ENCODE data around the gene PHAX.

The PHAX gene, protein sequence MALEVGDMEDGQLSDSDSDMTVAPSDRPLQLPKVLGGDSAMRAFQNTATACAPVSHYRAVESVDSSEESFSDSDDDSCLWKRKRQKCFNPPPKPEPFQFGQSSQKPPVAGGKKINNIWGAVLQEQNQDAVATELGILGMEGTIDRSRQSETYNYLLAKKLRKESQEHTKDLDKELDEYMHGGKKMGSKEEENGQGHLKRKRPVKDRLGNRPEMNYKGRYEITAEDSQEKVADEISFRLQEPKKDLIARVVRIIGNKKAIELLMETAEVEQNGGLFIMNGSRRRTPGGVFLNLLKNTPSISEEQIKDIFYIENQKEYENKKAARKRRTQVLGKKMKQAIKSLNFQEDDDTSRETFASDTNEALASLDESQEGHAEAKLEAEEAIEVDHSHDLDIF

DNA sequence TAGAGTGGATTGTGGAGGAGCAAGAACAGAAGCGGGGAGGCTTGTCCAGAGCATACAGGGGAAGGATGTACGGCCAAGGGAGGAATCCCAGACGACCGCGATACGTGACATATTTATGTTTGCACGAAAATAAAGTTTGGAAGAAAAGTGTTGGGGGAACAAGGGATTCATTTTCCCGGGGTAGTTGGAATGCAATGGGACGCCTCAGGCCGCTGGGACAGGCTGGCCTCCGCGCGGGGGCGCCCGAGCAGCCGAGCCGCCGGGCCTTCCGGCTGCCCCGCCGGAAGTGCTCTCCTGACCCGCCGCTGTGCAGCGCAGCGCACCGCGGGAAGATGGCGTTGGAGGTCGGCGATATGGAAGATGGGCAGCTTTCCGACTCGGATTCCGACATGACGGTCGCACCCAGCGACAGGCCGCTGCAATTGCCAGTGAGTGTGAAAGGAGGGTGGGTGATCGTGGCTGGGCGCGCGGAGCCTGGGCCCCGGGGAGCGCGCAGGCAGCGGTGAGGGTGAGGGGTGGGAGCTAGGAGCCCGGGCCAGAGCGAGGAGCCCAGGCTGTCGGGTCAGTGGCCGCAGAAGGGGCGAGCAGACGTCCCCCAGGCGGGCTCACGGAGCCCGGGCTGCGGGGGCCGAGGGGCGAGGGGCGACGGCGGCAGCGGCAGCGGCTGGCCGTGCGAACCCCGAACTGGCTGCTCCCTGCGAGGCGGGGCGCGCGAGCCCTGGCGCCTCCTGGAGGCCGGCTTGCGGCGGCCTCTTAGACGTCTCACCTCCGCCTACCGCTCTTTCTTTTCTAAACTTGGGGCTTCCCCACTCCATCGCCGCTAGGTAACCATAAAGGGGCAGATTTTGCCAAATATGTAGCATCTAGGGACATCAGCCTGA, at the start of gene PHAX:
PHAX (plus strand) TSS at position 317 of the 881 bp plus-strand sequence; CDS start at position 333, 16 bp downstream.
- TF ChIP-seq FOXM1 (IDR thresholded peaks at IDR 0.05; ENCODE audit: borderline replicate concordance, low read depth) (no peak), EP300 (IDR thresholded peaks at IDR 0.05; ENCODE audit: borderline replicate concordance) (peak; percentile 24; the same call in 1 of the 2 replicates), RAD21 (IDR thresholded peaks at IDR 0.05; ENCODE audit: low read depth) (peak; percentile 12; the same call in 1 of the 2 replicates), TAF1 (IDR thresholded peaks at IDR 0.05; ENCODE audit: low read depth) (peak; percentile 87), EGR1 (IDR thresholded peaks at IDR 0.05) (peak; percentile 33), MAX (IDR thresholded peaks at IDR 0.05) (peak; percentile 44), TCF12 (IDR thresholded peaks at IDR 0.05; ENCODE audit: low read depth) (peak; percentile 21; the same call in 1 of the 2 replicates), TEAD4 (IDR thresholded peaks at IDR 0.05) (no peak), YY1 (IDR thresholded peaks at IDR 0.05; ENCODE audit: low read depth) (peak; percentile 97)
- TF ChIP-seq, protein P1, sequence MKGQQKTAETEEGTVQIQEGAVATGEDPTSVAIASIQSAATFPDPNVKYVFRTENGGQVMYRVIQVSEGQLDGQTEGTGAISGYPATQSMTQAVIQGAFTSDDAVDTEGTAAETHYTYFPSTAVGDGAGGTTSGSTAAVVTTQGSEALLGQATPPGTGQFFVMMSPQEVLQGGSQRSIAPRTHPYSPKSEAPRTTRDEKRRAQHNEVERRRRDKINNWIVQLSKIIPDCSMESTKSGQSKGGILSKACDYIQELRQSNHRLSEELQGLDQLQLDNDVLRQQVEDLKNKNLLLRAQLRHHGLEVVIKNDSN (IDR thresholded peaks at IDR 0.05): no peak

DNA sequence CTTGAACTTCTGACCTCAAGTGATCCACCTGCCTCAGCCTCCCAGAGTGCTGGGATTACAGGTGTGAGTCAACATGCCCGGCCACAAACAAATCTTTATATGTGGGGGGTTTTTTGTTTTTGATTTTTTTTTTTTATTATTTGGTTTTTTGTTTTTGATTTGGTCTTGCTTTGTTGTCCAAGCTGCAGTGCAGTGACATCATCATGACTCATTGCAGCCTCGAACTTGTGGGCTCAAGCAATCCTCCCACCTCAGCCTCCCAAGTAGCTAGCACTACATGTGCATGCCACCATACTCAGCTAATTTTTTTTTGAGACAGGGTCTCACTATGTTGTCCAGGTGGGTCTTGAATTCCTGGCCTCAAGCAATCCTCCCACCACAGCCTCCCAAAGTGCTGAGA, 48.1 kb upstream of the PHAX start:
- TF ChIP-seq CEBPB (IDR thresholded peaks at IDR 0.05) (no peak), TAF1 (IDR thresholded peaks at IDR 0.05; ENCODE audit: low read depth) (no peak), ZBTB7A (IDR thresholded peaks at IDR 0.05; ENCODE audit: low read depth) (no peak), TEAD4 (IDR thresholded peaks at IDR 0.05) (no peak), EP300 (IDR thresholded peaks at IDR 0.05; ENCODE audit: borderline replicate concordance) (no peak), MAX (IDR thresholded peaks at IDR 0.05) (no peak), TCF12 (IDR thresholded peaks at IDR 0.05; ENCODE audit: low read depth) (no peak), RAD21 (IDR thresholded peaks at IDR 0.05; ENCODE audit: low read depth) (no peak), NFIC (IDR thresholded peaks at IDR 0.05) (no peak), EGR1 (IDR thresholded peaks at IDR 0.05) (no peak), YY1 (IDR thresholded peaks at IDR 0.05; ENCODE audit: low read depth) (no peak), REST (IDR thresholded peaks at IDR 0.05; ENCODE audit: low read depth) (no peak), CREB1 (IDR thresholded peaks at IDR 0.05; ENCODE audit: low read depth) (no peak), FOXM1 (IDR thresholded peaks at IDR 0.05; ENCODE audit: borderline replicate concordance, low read depth) (no peak)
- TF ChIP-seq, protein P1 (IDR thresholded peaks at IDR 0.05): no peak

DNA sequence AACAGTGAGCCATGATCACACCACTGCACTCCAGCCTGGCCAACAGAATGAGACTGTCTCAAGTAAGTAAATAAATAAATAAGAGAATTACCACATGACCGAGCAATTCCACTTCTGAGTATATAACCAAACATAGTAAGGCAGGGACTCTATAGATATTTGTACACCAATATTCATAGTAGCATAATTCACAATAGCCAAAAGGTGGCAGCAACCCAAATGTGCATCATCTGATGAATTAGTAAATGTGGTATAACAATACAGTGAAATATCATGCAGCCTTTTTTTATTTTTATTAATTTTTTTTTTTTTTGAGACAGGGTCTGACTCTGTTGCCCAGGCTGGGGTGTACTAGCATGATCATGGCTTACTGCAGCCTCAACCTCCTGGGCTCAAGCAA, 38.8 kb upstream of the PHAX start:
- TF ChIP-seq EP300 (IDR thresholded peaks at IDR 0.05; ENCODE audit: borderline replicate concordance) (no peak), EGR1 (IDR thresholded peaks at IDR 0.05) (no peak)

DNA sequence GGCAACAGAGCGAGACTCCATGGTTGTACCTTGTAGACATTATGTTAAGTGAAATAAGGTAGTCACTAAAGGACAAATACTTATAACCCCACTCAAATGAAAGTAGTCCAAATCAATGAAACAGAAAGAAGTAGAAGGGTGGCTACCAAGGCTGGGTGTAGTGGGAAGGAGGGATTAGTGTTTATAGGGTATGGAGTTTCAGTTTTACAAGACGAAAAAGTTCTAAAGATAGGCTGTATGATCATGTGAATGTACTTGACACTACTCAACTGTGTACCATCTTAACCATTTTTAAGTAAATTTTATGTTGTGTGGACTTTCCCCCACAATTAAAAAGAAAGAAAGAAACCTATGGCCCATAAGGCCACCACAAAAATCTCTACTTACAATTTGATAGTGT, 37.9 kb upstream of the PHAX start:
- TF ChIP-seq EP300 (IDR thresholded peaks at IDR 0.05; ENCODE audit: borderline replicate concordance) (no peak), YY1 (IDR thresholded peaks at IDR 0.05; ENCODE audit: low read depth) (no peak), TEAD4 (IDR thresholded peaks at IDR 0.05) (no peak), MAX (IDR thresholded peaks at IDR 0.05) (no peak), RAD21 (IDR thresholded peaks at IDR 0.05; ENCODE audit: low read depth) (no peak), TCF12 (IDR thresholded peaks at IDR 0.05; ENCODE audit: low read depth) (no peak), CEBPB (IDR thresholded peaks at IDR 0.05) (no peak), REST (IDR thresholded peaks at IDR 0.05; ENCODE audit: low read depth) (no peak), FOXM1 (IDR thresholded peaks at IDR 0.05; ENCODE audit: borderline replicate concordance, low read depth) (no peak), NFIC (IDR thresholded peaks at IDR 0.05) (no peak), TAF1 (IDR thresholded peaks at IDR 0.05; ENCODE audit: low read depth) (no peak), CREB1 (IDR thresholded peaks at IDR 0.05; ENCODE audit: low read depth) (no peak), EGR1 (IDR thresholded peaks at IDR 0.05) (no peak)
- TF ChIP-seq, protein P1 (IDR thresholded peaks at IDR 0.05): no peak

Measured in Ishikawa (cell line).